WTC11 (cell line): ENCODE data around the gene MED27. TPM values are rescaled to one million over a fixed set of nuclear protein-coding genes. Genes with fewer than 3 reads are reported as not detected.

Experiments used
- ATAC-seq: fragments of 200-7000 bp; cut with Tn5 transposase; 2 replicates; pipeline ENCODE4 v1.10.0; 2021; ENCODE audit warnings: mild to moderate bottlenecking, moderate library complexity
- CTCF ChIA-PET: fragments of 300-600 bp; sonication (Branson Sonifier 250); formaldehyde crosslinking; loops from one replicate; lab custom pipeline; 2021; ENCODE audit warnings: antibody characterized with exemption; lab: Charles Lee
- POLR2A ChIA-PET: fragments of 350-600 bp; sonication (Branson Sonifier 250); formaldehyde crosslinking; loops from one replicate; lab custom pipeline; 2021; ENCODE audit warnings: antibody characterized with exemption; lab: Charles Lee
- DNase-seq: peaks from one replicate; pipeline ENCODE4 v3.0.0; 2021; ENCODE audit warnings: low spot score
- H3K27ac Mint-ChIP-seq: 2 replicates; pipeline ENCODE4 v1.8.0; 2021; ENCODE audit warnings: mixed read lengths
- H3K27me3 Mint-ChIP-seq: 2 replicates; pipeline ENCODE4 v1.8.0; 2021; ENCODE audit warnings: low read depth, mild to moderate bottlenecking, moderate library complexity, mixed read lengths
- H3K36me3 Mint-ChIP-seq: 2 replicates; pipeline ENCODE4 v1.8.0; 2021; ENCODE audit warnings: mixed read lengths
- H3K4me1 Mint-ChIP-seq: 2 replicates; pipeline ENCODE4 v1.8.0; 2022; ENCODE audit warnings: mixed read lengths
- H3K4me3 Mint-ChIP-seq: 2 replicates; pipeline ENCODE4 v1.8.0; 2021; ENCODE audit warnings: mild to moderate bottlenecking, moderate library complexity, mixed read lengths
- H3K9me3 Mint-ChIP-seq: 2 replicates; pipeline ENCODE4 v1.8.0; 2021; ENCODE audit warnings: mixed read lengths
- ETV6 ChIP-seq: sonication (generic); formaldehyde crosslinking; IDR thresholded peaks from 2 replicates; pipeline ENCODE4 v1.8.1; 2022; ENCODE audit warnings: mild to moderate bottlenecking, missing genetic modification reagents
- GTF2I ChIP-seq: fragments of 250-450 bp; sonication (Bioruptor Pico); conservative IDR thresholded peaks from 2 replicates; pipeline ENCODE4 v1.4.0; 2021; ENCODE audit warnings: mild to moderate bottlenecking
- JAZF1 ChIP-seq: fragments of 250-450 bp; sonication (Bioruptor Pico); IDR thresholded peaks from 2 replicates; pipeline ENCODE4 v1.9.0; 2021; ENCODE audit warnings: moderate library complexity, mild to moderate bottlenecking, inconsistent platforms
- SMAD3 ChIP-seq: sonication (generic); formaldehyde crosslinking; IDR thresholded peaks from 2 replicates; pipeline ENCODE4 v1.8.0; 2022; ENCODE audit warnings: missing genetic modification reagents, mild to moderate bottlenecking, borderline replicate concordance
- SMAD4 ChIP-seq: sonication (generic); formaldehyde crosslinking; IDR thresholded peaks from 2 replicates; pipeline ENCODE4 v1.8.0; 2022; ENCODE audit warnings: mild to moderate bottlenecking, missing genetic modification reagents
- SOX15 ChIP-seq: fragments of 250-450 bp; sonication (Bioruptor Pico); IDR thresholded peaks from 2 replicates; pipeline ENCODE4 v1.9.0; 2021; ENCODE audit warnings: mild to moderate bottlenecking
- ZBTB21 ChIP-seq: sonication (generic); formaldehyde crosslinking; IDR thresholded peaks from 2 replicates; pipeline ENCODE4 v1.8.1; 2023; ENCODE audit warnings: mild to moderate bottlenecking, missing genetic modification reagents, borderline replicate concordance
- ZNF423 ChIP-seq: fragments of 250-450 bp; sonication (Bioruptor Pico); IDR thresholded peaks from 2 replicates; pipeline ENCODE4 v2.1.2; 2022; ENCODE audit warnings: mild to moderate bottlenecking, moderate library complexity
- total RNA-seq: library from RNA; stranded (reverse); gene quantifications from 3 replicates; pipeline ENCODE4 v1.2.3, GENCODE V29; 2021
- TF ChIP-seq, protein P1 (sequence below): fragments of 250-450 bp; sonication (Bioruptor Pico); IDR thresholded peaks from 2 replicates; pipeline ENCODE4 v2.1.2; 2022; ENCODE audit warnings: mild to moderate bottlenecking, moderate library complexity
- TF ChIP-seq, protein P2 (sequence below): sonication (generic); formaldehyde crosslinking; IDR thresholded peaks from 2 replicates; pipeline ENCODE4 v1.8.1; 2023; ENCODE audit warnings: mild to moderate bottlenecking, missing genetic modification reagents, moderate library complexity
- TF ChIP-seq, protein P3 (sequence below): fragments of 200-600 bp; IDR thresholded peaks from 2 replicates; pipeline ENCODE4 v1.8.0; 2022; ENCODE audit warnings: antibody characterized with exemption
- TF ChIP-seq, protein P4 (sequence below): sonication (generic); formaldehyde crosslinking; IDR thresholded peaks from 2 replicates; pipeline ENCODE4 v1.8.0; 2023; ENCODE audit warnings: missing genetic modification reagents, mild to moderate bottlenecking, borderline replicate concordance
- TF ChIP-seq, protein P5 (sequence below): sonication (generic); formaldehyde crosslinking; IDR thresholded peaks from 2 replicates; pipeline ENCODE4 v1.8.1; 2023; ENCODE audit warnings: mild to moderate bottlenecking, missing genetic modification reagents
- TF ChIP-seq, protein P6 (sequence below): fragments of 250-450 bp; sonication (Bioruptor Pico); conservative IDR thresholded peaks from 2 replicates; pipeline ENCODE4 v1.9.0; 2021; ENCODE audit warnings: mild to moderate bottlenecking
- TF ChIP-seq, protein P7 (sequence below): sonication (generic); formaldehyde crosslinking; IDR thresholded peaks from 2 replicates; pipeline ENCODE4 v1.8.1; 2022; ENCODE audit warnings: mild to moderate bottlenecking, moderate library complexity, missing genetic modification reagents
- TF ChIP-seq, protein P8 (sequence below): sonication (generic); formaldehyde crosslinking; IDR thresholded peaks from 2 replicates; pipeline ENCODE4 v1.8.0; 2022; ENCODE audit warnings: mild to moderate bottlenecking, missing genetic modification reagents

MED27 gene
- total RNA-seq, 1 experiment from 2014 or later = 27.9 TPM

DNA sequence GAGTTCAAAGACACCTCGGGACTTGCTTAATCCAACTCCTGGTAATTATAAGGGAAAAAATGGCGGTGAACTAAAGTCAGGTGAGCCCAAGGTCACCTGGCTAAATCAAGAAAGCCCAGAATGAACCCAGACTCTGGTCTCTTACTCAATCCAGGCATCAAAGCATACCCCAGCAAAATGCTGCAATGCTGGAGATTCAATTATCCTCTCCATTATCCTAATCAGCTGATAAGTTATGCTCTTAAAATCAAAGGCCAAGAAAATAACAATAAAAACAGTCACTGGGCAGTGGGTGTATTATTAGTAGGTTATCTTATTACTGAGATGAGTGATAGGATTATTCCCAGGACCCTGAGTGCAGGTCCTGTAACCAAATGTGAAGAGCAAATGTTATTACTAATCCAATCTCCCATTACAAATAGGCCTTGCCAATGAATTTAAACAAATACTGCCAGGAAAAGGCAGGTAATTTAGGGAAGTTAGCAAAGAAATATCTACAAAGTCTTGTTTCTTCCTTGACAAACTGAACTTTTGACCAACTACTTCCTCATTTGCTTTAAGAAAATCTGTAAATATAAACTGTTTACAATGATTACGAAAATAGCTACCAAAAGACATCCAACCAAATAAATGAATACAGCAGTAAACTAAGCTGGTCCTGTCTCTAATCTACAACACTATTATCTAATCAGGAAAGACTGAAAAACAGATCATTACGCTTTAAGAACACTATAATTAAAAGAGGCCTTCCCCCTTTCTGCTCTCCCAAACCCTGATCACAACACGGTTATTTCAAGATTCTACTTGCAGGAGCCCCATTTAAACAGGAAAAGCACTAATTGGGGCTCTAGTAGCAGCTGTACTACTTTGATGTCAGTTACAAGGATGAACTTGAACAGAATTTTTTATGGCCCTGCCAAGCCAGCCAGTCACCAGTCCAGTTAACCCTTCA, 103.2 kb downstream of the MED27 start (continued):
- TF ChIP-seq, protein P1, sequence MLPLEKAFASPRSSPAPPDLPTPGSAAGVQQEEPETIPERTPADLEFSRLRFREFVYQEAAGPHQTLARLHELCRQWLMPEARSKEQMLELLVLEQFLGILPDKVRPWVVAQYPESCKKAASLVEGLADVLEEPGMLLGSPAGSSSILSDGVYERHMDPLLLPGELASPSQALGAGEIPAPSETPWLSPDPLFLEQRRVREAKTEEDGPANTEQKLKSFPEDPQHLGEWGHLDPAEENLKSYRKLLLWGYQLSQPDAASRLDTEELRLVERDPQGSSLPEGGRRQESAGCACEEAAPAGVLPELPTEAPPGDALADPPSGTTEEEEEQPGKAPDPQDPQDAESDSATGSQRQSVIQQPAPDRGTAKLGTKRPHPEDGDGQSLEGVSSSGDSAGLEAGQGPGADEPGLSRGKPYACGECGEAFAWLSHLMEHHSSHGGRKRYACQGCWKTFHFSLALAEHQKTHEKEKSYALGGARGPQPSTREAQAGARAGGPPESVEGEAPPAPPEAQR (CRISPR knock-in tag) = no peak
- TF ChIP-seq, protein P2, sequence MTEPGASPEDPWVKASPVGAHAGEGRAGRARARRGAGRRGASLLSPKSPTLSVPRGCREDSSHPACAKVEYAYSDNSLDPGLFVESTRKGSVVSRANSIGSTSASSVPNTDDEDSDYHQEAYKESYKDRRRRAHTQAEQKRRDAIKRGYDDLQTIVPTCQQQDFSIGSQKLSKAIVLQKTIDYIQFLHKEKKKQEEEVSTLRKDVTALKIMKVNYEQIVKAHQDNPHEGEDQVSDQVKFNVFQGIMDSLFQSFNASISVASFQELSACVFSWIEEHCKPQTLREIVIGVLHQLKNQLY = no peak

DNA sequence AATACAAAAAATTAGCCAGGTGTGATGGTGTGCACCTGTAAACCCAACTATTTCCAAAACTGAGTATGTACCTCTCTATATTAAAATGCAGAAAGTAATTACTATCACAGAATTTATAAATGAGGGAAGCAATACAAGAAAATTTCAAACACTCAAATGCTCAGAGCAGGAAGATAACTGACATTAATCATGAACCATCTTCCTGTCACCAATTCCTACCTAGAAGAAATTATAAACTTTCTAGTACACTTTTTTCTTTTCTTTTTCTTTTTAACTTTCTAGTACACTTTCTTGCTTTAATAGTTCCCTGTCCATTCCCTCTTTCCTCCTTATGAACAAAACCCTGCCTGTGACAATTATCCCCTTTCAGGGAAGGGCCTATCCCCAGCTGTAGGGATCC, 106.8 kb downstream of the MED27 start:
- ChIA-PET POLR2A (no interaction called here), CTCF (no interaction called here)
- Mint-ChIP-seq H3K27ac (no peak overlapping the region), H3K9me3 (no peaks in the 10 kb centered on the region), H3K36me3 (no peaks in the 10 kb centered on the region), H3K4me1 (no peaks in the 10 kb centered on the region), H3K27me3 (0 out of 2 replicates have a peak, but pooled peaks cover 1% of the 10 kb centered on the region), H3K4me3 (no peak overlapping the region)
- no peak for ATAC-seq
- no peak for DNase-seq
- TF ChIP-seq SMAD4 (CRISPR knock-in tag) = no peak

DNA sequence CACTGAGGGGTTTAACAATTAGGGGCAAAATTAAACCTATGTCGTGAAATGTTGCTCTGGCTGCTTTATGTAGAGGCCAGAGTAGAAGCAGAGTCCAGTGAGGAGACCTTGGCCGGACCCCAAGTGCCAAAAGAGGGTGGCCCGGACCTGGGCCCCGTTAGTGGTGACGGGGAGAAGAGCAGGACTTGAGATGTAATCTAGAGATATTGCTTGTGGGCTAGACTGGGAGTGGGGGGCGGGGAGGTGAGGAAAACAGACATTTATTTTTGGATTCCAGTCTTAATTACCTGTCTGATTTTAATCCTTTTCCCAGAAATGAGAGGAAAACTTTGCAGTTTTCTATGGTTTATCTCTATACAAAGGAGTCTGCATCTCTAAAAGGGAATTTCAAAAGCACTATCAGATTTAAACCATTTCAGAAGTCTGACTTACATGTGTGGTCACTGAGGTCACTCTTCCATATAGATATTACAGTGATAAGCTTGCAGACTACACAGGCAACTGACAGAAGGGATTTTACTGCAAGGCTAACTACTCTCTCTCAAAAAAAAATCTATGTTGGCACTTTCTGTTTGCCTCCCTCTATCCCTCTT, 108.1 kb downstream of the MED27 start:
- H3K27me3 Mint-ChIP-seq = peaks cover 14% of the 10 kb centered on the region
- ChIA-PET POLR2A (no interaction called here), CTCF (no interaction called here)
- no peak for ATAC-seq
- peaks cover 7% of the 10 kb centered on the region for H3K4me1 Mint-ChIP-seq
- H3K27ac Mint-ChIP-seq = no peak overlapping the region
- DNase-seq = no peak
- no peaks in the 10 kb centered on the region for H3K36me3 Mint-ChIP-seq
- no peaks in the 10 kb centered on the region for H3K9me3 Mint-ChIP-seq
- H3K4me3 Mint-ChIP-seq = no peak overlapping the region
- no peak for TF ChIP-seq SOX15
- TF ChIP-seq, protein P3, sequence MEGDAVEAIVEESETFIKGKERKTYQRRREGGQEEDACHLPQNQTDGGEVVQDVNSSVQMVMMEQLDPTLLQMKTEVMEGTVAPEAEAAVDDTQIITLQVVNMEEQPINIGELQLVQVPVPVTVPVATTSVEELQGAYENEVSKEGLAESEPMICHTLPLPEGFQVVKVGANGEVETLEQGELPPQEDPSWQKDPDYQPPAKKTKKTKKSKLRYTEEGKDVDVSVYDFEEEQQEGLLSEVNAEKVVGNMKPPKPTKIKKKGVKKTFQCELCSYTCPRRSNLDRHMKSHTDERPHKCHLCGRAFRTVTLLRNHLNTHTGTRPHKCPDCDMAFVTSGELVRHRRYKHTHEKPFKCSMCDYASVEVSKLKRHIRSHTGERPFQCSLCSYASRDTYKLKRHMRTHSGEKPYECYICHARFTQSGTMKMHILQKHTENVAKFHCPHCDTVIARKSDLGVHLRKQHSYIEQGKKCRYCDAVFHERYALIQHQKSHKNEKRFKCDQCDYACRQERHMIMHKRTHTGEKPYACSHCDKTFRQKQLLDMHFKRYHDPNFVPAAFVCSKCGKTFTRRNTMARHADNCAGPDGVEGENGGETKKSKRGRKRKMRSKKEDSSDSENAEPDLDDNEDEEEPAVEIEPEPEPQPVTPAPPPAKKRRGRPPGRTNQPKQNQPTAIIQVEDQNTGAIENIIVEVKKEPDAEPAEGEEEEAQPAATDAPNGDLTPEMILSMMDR = no peak
- TF ChIP-seq GTF2I = no peak
- TF ChIP-seq, protein P4, sequence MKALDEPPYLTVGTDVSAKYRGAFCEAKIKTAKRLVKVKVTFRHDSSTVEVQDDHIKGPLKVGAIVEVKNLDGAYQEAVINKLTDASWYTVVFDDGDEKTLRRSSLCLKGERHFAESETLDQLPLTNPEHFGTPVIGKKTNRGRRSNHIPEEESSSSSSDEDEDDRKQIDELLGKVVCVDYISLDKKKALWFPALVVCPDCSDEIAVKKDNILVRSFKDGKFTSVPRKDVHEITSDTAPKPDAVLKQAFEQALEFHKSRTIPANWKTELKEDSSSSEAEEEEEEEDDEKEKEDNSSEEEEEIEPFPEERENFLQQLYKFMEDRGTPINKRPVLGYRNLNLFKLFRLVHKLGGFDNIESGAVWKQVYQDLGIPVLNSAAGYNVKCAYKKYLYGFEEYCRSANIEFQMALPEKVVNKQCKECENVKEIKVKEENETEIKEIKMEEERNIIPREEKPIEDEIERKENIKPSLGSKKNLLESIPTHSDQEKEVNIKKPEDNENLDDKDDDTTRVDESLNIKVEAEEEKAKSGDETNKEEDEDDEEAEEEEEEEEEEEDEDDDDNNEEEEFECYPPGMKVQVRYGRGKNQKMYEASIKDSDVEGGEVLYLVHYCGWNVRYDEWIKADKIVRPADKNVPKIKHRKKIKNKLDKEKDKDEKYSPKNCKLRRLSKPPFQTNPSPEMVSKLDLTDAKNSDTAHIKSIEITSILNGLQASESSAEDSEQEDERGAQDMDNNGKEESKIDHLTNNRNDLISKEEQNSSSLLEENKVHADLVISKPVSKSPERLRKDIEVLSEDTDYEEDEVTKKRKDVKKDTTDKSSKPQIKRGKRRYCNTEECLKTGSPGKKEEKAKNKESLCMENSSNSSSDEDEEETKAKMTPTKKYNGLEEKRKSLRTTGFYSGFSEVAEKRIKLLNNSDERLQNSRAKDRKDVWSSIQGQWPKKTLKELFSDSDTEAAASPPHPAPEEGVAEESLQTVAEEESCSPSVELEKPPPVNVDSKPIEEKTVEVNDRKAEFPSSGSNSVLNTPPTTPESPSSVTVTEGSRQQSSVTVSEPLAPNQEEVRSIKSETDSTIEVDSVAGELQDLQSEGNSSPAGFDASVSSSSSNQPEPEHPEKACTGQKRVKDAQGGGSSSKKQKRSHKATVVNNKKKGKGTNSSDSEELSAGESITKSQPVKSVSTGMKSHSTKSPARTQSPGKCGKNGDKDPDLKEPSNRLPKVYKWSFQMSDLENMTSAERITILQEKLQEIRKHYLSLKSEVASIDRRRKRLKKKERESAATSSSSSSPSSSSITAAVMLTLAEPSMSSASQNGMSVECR (CRISPR knock-in tag) = no peak
- TF ChIP-seq ETV6 (CRISPR knock-in tag) = no peak
- TF ChIP-seq, protein P5, sequence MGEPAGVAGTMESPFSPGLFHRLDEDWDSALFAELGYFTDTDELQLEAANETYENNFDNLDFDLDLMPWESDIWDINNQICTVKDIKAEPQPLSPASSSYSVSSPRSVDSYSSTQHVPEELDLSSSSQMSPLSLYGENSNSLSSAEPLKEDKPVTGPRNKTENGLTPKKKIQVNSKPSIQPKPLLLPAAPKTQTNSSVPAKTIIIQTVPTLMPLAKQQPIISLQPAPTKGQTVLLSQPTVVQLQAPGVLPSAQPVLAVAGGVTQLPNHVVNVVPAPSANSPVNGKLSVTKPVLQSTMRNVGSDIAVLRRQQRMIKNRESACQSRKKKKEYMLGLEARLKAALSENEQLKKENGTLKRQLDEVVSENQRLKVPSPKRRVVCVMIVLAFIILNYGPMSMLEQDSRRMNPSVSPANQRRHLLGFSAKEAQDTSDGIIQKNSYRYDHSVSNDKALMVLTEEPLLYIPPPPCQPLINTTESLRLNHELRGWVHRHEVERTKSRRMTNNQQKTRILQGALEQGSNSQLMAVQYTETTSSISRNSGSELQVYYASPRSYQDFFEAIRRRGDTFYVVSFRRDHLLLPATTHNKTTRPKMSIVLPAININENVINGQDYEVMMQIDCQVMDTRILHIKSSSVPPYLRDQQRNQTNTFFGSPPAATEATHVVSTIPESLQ (CRISPR knock-in tag) = no peak
- TF ChIP-seq SMAD3 = no peak
- TF ChIP-seq, protein P6, sequence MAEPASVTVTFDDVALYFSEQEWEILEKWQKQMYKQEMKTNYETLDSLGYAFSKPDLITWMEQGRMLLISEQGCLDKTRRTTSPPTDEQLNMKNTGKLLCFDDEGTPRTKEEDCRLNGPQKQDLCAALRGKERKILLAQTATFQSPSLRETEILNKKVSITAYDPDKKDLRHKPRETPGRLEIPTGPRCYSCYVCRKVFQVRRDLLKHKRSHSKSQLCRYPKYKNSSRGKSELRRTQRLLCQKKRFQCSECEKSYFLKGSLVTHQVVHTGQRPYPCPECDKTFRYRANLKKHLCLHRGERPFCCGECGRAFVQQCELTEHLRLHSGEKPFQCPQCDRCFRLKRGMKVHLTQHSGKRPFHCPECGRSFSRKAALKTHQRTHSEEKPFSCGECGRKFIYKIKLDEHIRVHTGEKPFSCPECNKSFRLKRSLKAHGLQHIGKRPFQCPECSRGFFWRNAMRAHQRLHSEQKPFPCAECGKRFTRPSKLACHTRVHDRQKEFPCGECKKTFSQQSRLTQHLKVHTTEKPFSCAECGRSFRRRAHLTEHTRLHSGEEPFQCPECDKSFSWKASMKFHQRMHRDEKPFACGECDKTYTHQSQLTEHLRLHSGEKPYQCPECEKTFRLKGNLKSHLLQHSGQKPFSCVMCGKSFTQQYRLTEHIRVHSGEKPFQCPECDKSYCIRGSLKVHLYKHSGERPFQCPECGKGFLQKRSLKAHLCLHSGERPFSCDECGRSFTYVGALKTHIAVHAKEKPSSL (CRISPR knock-in tag) = no peak
- no peak for TF ChIP-seq ZNF423 (CRISPR knock-in tag)
- TF ChIP-seq, protein P7, sequence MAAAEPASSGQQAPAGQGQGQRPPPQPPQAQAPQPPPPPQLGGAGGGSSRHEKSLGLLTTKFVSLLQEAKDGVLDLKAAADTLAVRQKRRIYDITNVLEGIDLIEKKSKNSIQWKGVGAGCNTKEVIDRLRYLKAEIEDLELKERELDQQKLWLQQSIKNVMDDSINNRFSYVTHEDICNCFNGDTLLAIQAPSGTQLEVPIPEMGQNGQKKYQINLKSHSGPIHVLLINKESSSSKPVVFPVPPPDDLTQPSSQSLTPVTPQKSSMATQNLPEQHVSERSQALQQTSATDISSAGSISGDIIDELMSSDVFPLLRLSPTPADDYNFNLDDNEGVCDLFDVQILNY (CRISPR knock-in tag) = no peak
- no peak for TF ChIP-seq JAZF1 (CRISPR knock-in tag)
- TF ChIP-seq, protein P8, sequence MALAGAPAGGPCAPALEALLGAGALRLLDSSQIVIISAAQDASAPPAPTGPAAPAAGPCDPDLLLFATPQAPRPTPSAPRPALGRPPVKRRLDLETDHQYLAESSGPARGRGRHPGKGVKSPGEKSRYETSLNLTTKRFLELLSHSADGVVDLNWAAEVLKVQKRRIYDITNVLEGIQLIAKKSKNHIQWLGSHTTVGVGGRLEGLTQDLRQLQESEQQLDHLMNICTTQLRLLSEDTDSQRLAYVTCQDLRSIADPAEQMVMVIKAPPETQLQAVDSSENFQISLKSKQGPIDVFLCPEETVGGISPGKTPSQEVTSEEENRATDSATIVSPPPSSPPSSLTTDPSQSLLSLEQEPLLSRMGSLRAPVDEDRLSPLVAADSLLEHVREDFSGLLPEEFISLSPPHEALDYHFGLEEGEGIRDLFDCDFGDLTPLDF (CRISPR knock-in tag) = no peak
- TF ChIP-seq ZBTB21 = no peak
